Naive B cell (primary cell): ENCODE results near the gene PTPRE. TPM values are rescaled to one million over a fixed set of nuclear protein-coding genes. Genes with fewer than 3 reads are reported as not detected.

Experiments
- polyA plus RNA-seq, 6 donors: library from polyadenylated mRNA; unstranded; fragments of 300-500 nt; fragmentation: Illumina TruSeq; gene quantifications; one replicate each; pipeline ENCODE4 v1.2.3, GENCODE V29; 2021; ENCODE audit warnings: low read depth in 6 of 6

PTPRE gene
- polyA plus RNA-seq, 6 donors from 2014 or later = 6.0 to 15.9 (median 9.9) TPM

Other genes with a start within 250 kb of the PTPRE start
- gene FOXI2, start 169.9 kb upstream of the PTPRE start, polyA plus RNA-seq = not detected
- not detected for gene CLRN3, start 14.2 kb upstream of the PTPRE start, polyA plus RNA-seq
- not detected for gene MKI67, start 219.3 kb downstream of the PTPRE start, polyA plus RNA-seq